ENCODE measurements around the gene DNAH11. TPM values are rescaled to one million over a fixed set of nuclear protein-coding genes. Genes with fewer than 3 reads are reported as not detected.
A peak's percentile ranks its signal among the peaks of the same experiment; 100 is the strongest.

The DNAH11 gene
- total RNA-seq, 1 experiment from 2014 or later = 1.9 TPM

DNA sequence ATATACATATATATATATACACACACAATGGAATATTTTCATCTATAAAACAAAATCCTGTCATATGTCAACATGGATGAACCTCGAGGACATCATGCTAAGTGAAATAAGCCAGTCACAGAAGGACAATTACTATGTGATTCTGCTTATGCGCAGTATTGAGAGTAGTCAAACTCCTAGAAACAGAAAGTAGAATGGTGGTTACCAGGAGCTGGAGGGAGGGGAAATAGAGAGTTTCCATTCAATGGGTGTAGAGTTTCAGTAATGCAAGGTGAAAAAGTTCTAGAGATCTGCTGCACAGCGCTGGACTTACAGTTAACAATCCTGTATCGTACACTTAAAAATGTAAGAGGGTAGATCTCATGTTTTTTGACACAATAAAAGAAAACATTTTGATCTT lies 221.0 kb downstream of the DNAH11 start:
- peaks cover 40% of the 10 kb centered on the region for H3K27me3 Mint-ChIP-seq (ENCODE audit: unreplicated experiment)
- H3K36me3 Mint-ChIP-seq (ENCODE audit: insufficient read depth, unreplicated experiment) = no peaks in the 10 kb centered on the region
- H3K27ac Mint-ChIP-seq (ENCODE audit: unreplicated experiment) = no peak overlapping the region
- H3K4me1 Mint-ChIP-seq (ENCODE audit: low read depth, unreplicated experiment) = no peaks in the 10 kb centered on the region
- intact Hi-C loops (cut with micrococcal nuclease; ENCODE audit: unreplicated experiment) = no loop called here
- no TSS peak for BruUV-seq (replicated peaks)
- no peaks in the 10 kb centered on the region for H3K9me3 Mint-ChIP-seq (ENCODE audit: low read depth, unreplicated experiment)
- no peak overlapping the region for H3K4me3 Mint-ChIP-seq (ENCODE audit: low read depth, unreplicated experiment)
- TF ChIP-seq, protein P1, sequence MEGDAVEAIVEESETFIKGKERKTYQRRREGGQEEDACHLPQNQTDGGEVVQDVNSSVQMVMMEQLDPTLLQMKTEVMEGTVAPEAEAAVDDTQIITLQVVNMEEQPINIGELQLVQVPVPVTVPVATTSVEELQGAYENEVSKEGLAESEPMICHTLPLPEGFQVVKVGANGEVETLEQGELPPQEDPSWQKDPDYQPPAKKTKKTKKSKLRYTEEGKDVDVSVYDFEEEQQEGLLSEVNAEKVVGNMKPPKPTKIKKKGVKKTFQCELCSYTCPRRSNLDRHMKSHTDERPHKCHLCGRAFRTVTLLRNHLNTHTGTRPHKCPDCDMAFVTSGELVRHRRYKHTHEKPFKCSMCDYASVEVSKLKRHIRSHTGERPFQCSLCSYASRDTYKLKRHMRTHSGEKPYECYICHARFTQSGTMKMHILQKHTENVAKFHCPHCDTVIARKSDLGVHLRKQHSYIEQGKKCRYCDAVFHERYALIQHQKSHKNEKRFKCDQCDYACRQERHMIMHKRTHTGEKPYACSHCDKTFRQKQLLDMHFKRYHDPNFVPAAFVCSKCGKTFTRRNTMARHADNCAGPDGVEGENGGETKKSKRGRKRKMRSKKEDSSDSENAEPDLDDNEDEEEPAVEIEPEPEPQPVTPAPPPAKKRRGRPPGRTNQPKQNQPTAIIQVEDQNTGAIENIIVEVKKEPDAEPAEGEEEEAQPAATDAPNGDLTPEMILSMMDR (IDR thresholded peaks at IDR 0.05; ENCODE audit: unreplicated experiment) = no peak
- DNase-seq = no peak
- CTCF ChIA-PET = interaction anchor here (1.0 kb wide), 1 partner anchor 512 kb away, joined by 3 read pairs; no protein-coding TSS in a partner anchor

DNA sequence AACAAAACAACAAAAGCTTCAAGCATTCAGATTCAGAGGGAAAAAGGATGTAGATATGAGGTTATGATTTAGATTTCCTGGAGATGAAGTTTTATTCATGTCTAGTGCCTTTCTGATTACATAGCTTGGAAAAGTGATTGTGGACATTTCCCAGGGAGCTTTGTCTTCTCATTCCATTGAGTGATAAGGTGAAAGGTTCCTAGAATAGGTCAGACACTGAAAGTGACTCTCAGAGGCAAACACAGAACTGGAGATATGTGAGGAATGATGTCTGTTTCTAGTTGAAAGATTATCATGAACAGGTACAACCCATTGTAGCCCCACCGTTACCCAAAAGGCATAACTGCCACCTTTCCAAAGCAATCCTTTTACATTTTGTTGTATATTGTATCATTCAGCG lies 223.4 kb downstream of the DNAH11 start:
- CTCF ChIA-PET = interaction anchor here (0.6 to 2.8 kb wide), 3 partner anchors 200 to 511 kb away, joined by 3 to 39 read pairs (median 10); no protein-coding TSS in a partner anchor
- no peaks in the 10 kb centered on the region for H3K9me3 Mint-ChIP-seq (ENCODE audit: low read depth, unreplicated experiment)
- no peak overlapping the region for H3K4me3 Mint-ChIP-seq (ENCODE audit: low read depth, unreplicated experiment)
- no peak for DNase-seq
- H3K27me3 Mint-ChIP-seq (ENCODE audit: unreplicated experiment) = peaks cover 55% of the 10 kb centered on the region
- BruUV-seq (replicated peaks) = no TSS peak
- no peaks in the 10 kb centered on the region for H3K36me3 Mint-ChIP-seq (ENCODE audit: insufficient read depth, unreplicated experiment)
- no peaks in the 10 kb centered on the region for H3K4me1 Mint-ChIP-seq (ENCODE audit: low read depth, unreplicated experiment)
- TF ChIP-seq, protein P1 (IDR thresholded peaks at IDR 0.05; ENCODE audit: unreplicated experiment) = no peak
- intact Hi-C loops (cut with micrococcal nuclease; ENCODE audit: unreplicated experiment) = loop anchor here (2.0 to 5.0 kb wide), 5 partner anchors 236 to 985 kb away; no protein-coding TSS in a partner anchor
- H3K27ac Mint-ChIP-seq (ENCODE audit: unreplicated experiment) = no peak overlapping the region

DNA sequence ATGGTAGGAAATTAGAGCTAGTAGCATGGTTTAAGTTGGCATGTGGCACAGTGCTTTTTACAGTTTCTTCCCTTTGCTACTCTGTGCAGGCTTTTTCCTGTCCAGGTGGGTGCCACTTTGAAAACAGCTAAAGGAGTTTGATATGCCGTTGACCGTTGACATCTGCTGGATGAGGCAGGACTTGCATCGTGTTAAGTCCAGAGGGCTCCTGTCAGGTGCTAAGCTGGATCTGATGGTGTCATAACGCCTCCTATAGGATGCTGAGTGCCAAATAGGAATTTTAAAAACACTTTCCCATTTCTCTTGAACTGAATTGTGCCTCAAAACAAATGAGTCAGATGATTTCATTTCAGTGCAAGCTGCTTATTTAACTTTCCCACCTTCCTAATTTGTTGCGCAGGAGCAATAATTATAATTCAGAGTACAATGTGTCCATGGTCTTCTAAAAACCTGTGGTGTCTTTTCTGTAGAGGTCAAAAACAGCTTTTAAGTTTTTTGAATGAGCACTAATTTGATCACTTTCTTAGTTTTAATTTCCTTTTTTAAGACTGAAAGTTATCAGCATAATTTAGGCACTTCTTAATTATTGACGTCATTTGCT lies 224.6 kb downstream of the DNAH11 start:
- H3K36me3 Mint-ChIP-seq (ENCODE audit: insufficient read depth, unreplicated experiment) = no peaks in the 10 kb centered on the region
- H3K9me3 Mint-ChIP-seq (ENCODE audit: low read depth, unreplicated experiment) = no peaks in the 10 kb centered on the region
- H3K27me3 Mint-ChIP-seq (ENCODE audit: unreplicated experiment) = peaks cover 67% of the 10 kb centered on the region
- intact Hi-C loops (cut with micrococcal nuclease; ENCODE audit: unreplicated experiment) = loop anchor here (1.0 to 5.0 kb wide), 7 partner anchors 202 to 987 kb away; no protein-coding TSS in a partner anchor
- TF ChIP-seq, protein P1 (IDR thresholded peaks at IDR 0.05; ENCODE audit: unreplicated experiment) = peak; percentile 90
- H3K4me1 Mint-ChIP-seq (ENCODE audit: low read depth, unreplicated experiment) = no peaks in the 10 kb centered on the region
- no peak overlapping the region for H3K27ac Mint-ChIP-seq (ENCODE audit: unreplicated experiment)
- no TSS peak for BruUV-seq (replicated peaks)
- CTCF ChIA-PET = interaction anchor here (0.6 to 3.0 kb wide), 24 partner anchors 8 to 987 kb away, joined by 3 to 39 read pairs (median 4); partner anchors contain the start of gene SP4
- H3K4me3 Mint-ChIP-seq (ENCODE audit: low read depth, unreplicated experiment) = no peak overlapping the region
- DNase-seq = peak; percentile 80

DNA sequence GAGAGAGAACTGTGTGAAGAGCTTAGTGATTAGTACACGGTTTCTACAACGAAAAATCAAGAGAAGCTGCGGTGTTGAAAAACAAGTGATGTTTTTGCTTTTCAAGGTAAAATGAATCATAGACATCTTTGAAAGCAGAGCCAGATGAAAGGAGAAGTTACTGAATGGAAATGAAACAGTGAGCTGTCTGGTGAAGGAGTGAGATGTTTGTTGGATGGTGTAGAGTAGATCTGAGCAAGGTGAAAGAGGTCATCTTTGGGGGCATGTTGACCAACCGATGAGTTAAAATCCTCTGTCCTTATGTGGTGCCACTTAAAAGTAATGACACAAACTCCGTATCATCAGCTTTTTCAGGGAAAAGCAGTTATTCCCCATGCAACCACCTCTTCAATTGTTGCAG lies 225.4 kb downstream of the DNAH11 start:
- no peak for DNase-seq
- no peak overlapping the region for H3K4me3 Mint-ChIP-seq (ENCODE audit: low read depth, unreplicated experiment)
- H3K9me3 Mint-ChIP-seq (ENCODE audit: low read depth, unreplicated experiment) = no peaks in the 10 kb centered on the region
- H3K27me3 Mint-ChIP-seq (ENCODE audit: unreplicated experiment) = peaks cover 74% of the 10 kb centered on the region
- CTCF ChIA-PET = interaction anchor here (0.7 to 3.0 kb wide), 5 partner anchors 202 to 988 kb away, joined by 3 to 39 read pairs (median 8); no protein-coding TSS in a partner anchor
- BruUV-seq (replicated peaks) = no TSS peak
- no peak overlapping the region for H3K27ac Mint-ChIP-seq (ENCODE audit: unreplicated experiment)
- no peaks in the 10 kb centered on the region for H3K36me3 Mint-ChIP-seq (ENCODE audit: insufficient read depth, unreplicated experiment)
- no peaks in the 10 kb centered on the region for H3K4me1 Mint-ChIP-seq (ENCODE audit: low read depth, unreplicated experiment)
- TF ChIP-seq, protein P1 (IDR thresholded peaks at IDR 0.05; ENCODE audit: unreplicated experiment) = no peak
- intact Hi-C loops (cut with micrococcal nuclease; ENCODE audit: unreplicated experiment) = loop anchor here (5.0 kb wide), 4 partner anchors 234 to 314 kb away; no protein-coding TSS in a partner anchor

Measured in Calu3 (cell line).